Peyer's patch (tissue), 4 donors: Measurements from ENCODE around the gene RABEPK.

ENCODE experiments used
- CTCF ChIP-seq, 6 experiments: fragments of 450-650 bp in 4 of 6; fragments of 200-600 bp in 2 of 6; sonication (generic) in 1 of 6; IDR thresholded peaks; one replicate each; pipeline ENCODE4 v1.5.1; 2017 to 2019; ENCODE audit warnings: antibody characterized with exemption in 6 of 6, mild to moderate bottlenecking in 3 of 6, moderate library complexity in 1 of 6
- POLR2A ChIP-seq, 2 donors: fragments of 450-650 bp; IDR thresholded peaks; one replicate each; pipeline ENCODE4 v1.5.1; 2017; ENCODE audit warnings: antibody characterized with exemption in 2 of 2, mild to moderate bottlenecking in 2 of 2, moderate library complexity in 2 of 2

GRCh38 chr9:125272697-125273096 is 72.4 kb downstream of the RABEPK start:
- no peak for TF ChIP-seq CTCF (IDR thresholded peaks at IDR 0.05)
- no peak for TF ChIP-seq POLR2A (IDR thresholded peaks at IDR 0.05)
